NCI-H2029 treated with DMSO at 0.1 percent for 48 hours (cell line): Measurements from ENCODE around the gene SDR9C7.

Experiments
- DNase-seq: peaks from one replicate; lab custom pipeline; 2025; lab: John Stamatoyannopoulos, UW

Gene SDR9C7

GRCh38 chr12:56877195-56878009, 56.8 kb downstream of the SDR9C7 start:
- no peak for DNase-seq

- no peak for DNase-seq
These were observed 59.4 kb downstream of the SDR9C7 start for GRCh38 chr12:56874821-56875220.

- DNase-seq, result peak; percentile 1
These were observed 60.8 kb downstream of the SDR9C7 start for GRCh38 chr12:56873382-56873781.
